Hepatocyte (in vitro differentiated cells): ENCODE results near the gene DNM2. TPM values are rescaled to one million over a fixed set of nuclear protein-coding genes. Genes with fewer than 3 reads are reported as not detected.

Experiments
- DNase-seq: peaks from one replicate; pipeline ENCODE4 v3.0.0-alpha.2; 2016; ENCODE audit warnings: low spot score
- H2AFZ ChIP-seq: fragments of 200-600 bp; sonication (generic); 2 replicates; pipeline ENCODE4 v1.6.0; 2016; ENCODE audit warnings: antibody characterized with exemption, mild to moderate bottlenecking
- H3K27ac ChIP-seq: fragments of 200-600 bp; sonication (generic); 2 replicates; pipeline ENCODE4 v1.5.1; 2016; ENCODE audit warnings: mild to moderate bottlenecking
- H3K27me3 ChIP-seq: fragments of 200-600 bp; sonication (generic); 2 replicates; pipeline ENCODE4 v1.6.1; 2016
- H3K36me3 ChIP-seq: fragments of 200-600 bp; sonication (generic); replicated peaks from 2 replicates; pipeline ENCODE4 v1.5.1; 2016; ENCODE audit warnings: low read depth; ENCODE audit not compliant: insufficient read depth
- H3K4me1 ChIP-seq: fragments of 200-600 bp; sonication (generic); 2 replicates; pipeline ENCODE4 v1.5.1; 2016; ENCODE audit warnings: mild to moderate bottlenecking, moderate library complexity; ENCODE audit not compliant: insufficient read depth
- H3K4me2 ChIP-seq: fragments of 200-600 bp; sonication (generic); 2 replicates; pipeline ENCODE4 v1.6.0; 2016
- H3K4me3 ChIP-seq: fragments of 200-600 bp; sonication (generic); 2 replicates; pipeline ENCODE4 v1.5.1; 2016; ENCODE audit warnings: mild to moderate bottlenecking
- H3K79me2 ChIP-seq: fragments of 200-600 bp; sonication (generic); 2 replicates; pipeline ENCODE4 v1.6.0; 2017; ENCODE audit warnings: mild to moderate bottlenecking
- H3K9me2 ChIP-seq: fragments of 200-600 bp; sonication (generic); replicated peaks from 2 replicates; pipeline ENCODE4 v1.6.0; 2017; ENCODE audit warnings: mild to moderate bottlenecking; ENCODE audit not compliant: insufficient read depth
- H3K9me3 ChIP-seq: fragments of 200-600 bp; sonication (generic); 2 replicates; pipeline ENCODE4 v1.5.1; 2016; ENCODE audit warnings: low read depth, mild to moderate bottlenecking
- H4K20me1 ChIP-seq: fragments of 200-600 bp; sonication (generic); 2 replicates; pipeline ENCODE4 v1.6.0; 2016; ENCODE audit warnings: mild to moderate bottlenecking; ENCODE audit not compliant: insufficient read depth, poor library complexity, severe bottlenecking
- CTCF ChIP-seq: fragments of 200-600 bp; sonication (generic); IDR thresholded peaks from 2 replicates; pipeline ENCODE4 v1.5.1; 2016; ENCODE audit warnings: antibody characterized with exemption, mild to moderate bottlenecking; ENCODE audit not compliant: poor library complexity
- EZH2 ChIP-seq: fragments of 200-600 bp; sonication (generic); IDR thresholded peaks from 2 replicates; pipeline ENCODE4 v1.6.1; 2016; ENCODE audit warnings: antibody characterized with exemption, mild to moderate bottlenecking, borderline replicate concordance
- EZH2phosphoT487 ChIP-seq: fragments of 200-600 bp; sonication (generic); IDR thresholded peaks from one replicate; pipeline ENCODE4 v1.6.1; 2018; ENCODE audit warnings: antibody characterized with exemption, mild to moderate bottlenecking, low read depth, moderate library complexity; ENCODE audit not compliant: unreplicated experiment, severe bottlenecking
- WGBS: methylation state at CpG from one replicate; pipeline ENCODE4 v1.1.6; 2016; ENCODE audit warnings: low lambda C conversion rate; ENCODE audit errors: missing lambda C conversion rate; 5-methylcytosine and 5-hydroxymethylcytosine counted together
- polyA plus RNA-seq: library from polyadenylated mRNA; unstranded; fragments of >200 nt; fragmentation: Nextera tagmentation; extraction: Ambion mirVana; gene quantifications from 2 replicates; pipeline ENCODE4 v1.2.1, GENCODE V29; 2016
- total RNA-seq: library from RNA; depleted of rRNA; stranded (reverse); fragments of >200 nt; gene quantifications from 2 replicates; pipeline ENCODE4 v1.2.3, GENCODE V29; 2014

The DNM2 gene
- total and polyA plus RNA-seq, 2 experiments from 2014 or later: 93.9 to 130 TPM

DNA sequence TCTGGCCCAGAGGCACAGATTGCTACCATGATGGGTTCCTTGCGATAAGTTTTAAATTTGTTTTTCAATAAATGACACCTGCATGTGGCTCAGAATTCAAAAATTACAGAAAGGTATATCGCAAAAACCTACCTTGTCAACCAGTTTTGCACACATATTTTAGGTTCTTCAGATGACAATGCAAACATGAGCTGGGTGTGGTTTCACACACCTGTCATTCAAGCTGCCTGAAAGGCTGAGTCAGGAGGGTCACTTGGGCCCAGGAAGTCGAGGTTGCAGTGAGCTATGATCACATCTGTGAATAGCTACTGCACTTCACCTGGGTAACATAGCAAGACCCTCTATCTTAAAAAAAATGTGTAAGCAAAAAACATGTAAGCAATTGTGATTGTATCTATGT lies 56.1 kb downstream of the DNM2 start:
- no peaks in the 10 kb centered on the region for H4K20me1 ChIP-seq
- H3K9me3 ChIP-seq: no peaks in the 10 kb centered on the region
- H3K4me1 ChIP-seq: peaks cover 6% of the 10 kb centered on the region
- no peaks in the 10 kb centered on the region for H3K27me3 ChIP-seq
- no peak overlapping the region for H3K4me2 ChIP-seq
- H3K27ac ChIP-seq: no peak overlapping the region
- H3K9me2 ChIP-seq: no peaks in the 10 kb centered on the region
- no peak overlapping the region for H3K4me3 ChIP-seq
- H2AFZ ChIP-seq: no peak overlapping the region
- no peaks in the 10 kb centered on the region for H3K36me3 ChIP-seq
- DNase-seq: no peak
- 76% methylated on average over 3 of the region's 3 CpGs for WGBS
- no peak for TF ChIP-seq EZH2
- TF ChIP-seq EZH2phosphoT487: no peak
- no peak for TF ChIP-seq CTCF
- peaks cover 31% of the 10 kb centered on the region for H3K79me2 ChIP-seq

DNA sequence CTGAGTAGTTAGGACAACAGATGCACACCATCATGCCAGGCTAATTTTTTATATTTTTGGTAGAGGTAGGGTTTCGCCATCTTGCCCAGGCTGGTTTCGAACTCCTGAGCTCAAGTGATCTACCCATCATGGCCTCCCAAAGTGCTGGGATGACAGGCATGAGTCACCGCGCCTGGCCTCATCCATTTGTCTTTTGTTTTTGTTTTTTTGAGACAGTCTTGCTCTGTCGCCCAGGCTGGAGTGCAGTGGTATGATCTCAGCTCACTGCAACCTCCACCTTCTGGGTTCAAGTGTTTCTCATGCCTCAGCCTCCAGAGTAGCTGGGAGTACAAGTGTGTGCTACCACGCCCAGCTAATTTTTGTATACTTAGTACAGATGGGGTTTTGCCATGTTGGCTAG lies 57.0 kb downstream of the DNM2 start:
- Histone ChIP-seq H3K27ac (no peak overlapping the region), H3K27me3 (no peaks in the 10 kb centered on the region), H3K79me2 (peaks cover 27% of the 10 kb centered on the region), H3K36me3 (no peaks in the 10 kb centered on the region), H3K4me2 (no peak overlapping the region), H3K4me1 (no peaks in the 10 kb centered on the region), H4K20me1 (no peaks in the 10 kb centered on the region), H3K9me2 (no peaks in the 10 kb centered on the region), H3K4me3 (no peak overlapping the region), H2AFZ (no peak overlapping the region), H3K9me3 (no peaks in the 10 kb centered on the region)
- WGBS: 98% methylated on average over 6 of the region's 6 CpGs
- TF ChIP-seq EZH2: no peak
- TF ChIP-seq CTCF: no peak
- TF ChIP-seq EZH2phosphoT487: no peak
- no peak for DNase-seq

GRCh38 chr19:10776900-10777650 lies 59.2 kb downstream of the DNM2 start:
- H3K36me3 ChIP-seq: no peaks in the 10 kb centered on the region
- no peak for TF ChIP-seq EZH2
- no peak for TF ChIP-seq EZH2phosphoT487
- TF ChIP-seq CTCF: no peak
- no peaks in the 10 kb centered on the region for H3K27me3 ChIP-seq
- H3K9me2 ChIP-seq: no peaks in the 10 kb centered on the region
- WGBS: 89% methylated on average over 14 of the region's 14 CpGs
- no peaks in the 10 kb centered on the region for H3K9me3 ChIP-seq
- no peak overlapping the region for H3K4me2 ChIP-seq
- H3K79me2 ChIP-seq: peaks cover 15% of the 10 kb centered on the region
- no peaks in the 10 kb centered on the region for H3K4me1 ChIP-seq
- H3K4me3 ChIP-seq: no peak overlapping the region
- no peak overlapping the region for H2AFZ ChIP-seq
- H3K27ac ChIP-seq: no peak overlapping the region
- H4K20me1 ChIP-seq: no peaks in the 10 kb centered on the region
- no peak for DNase-seq
